HFF-Myc (cell line): Measurements from ENCODE around the gene MVD.

Source experiments
- DNase-seq: peaks from one replicate; pipeline ENCODE4 v3.0.0-alpha.2; 2011; ENCODE audit warnings: low read depth; ENCODE audit errors: extremely low read depth
- H3K4me3 ChIP-seq: replicated peaks from 2 replicates; pipeline ENCODE4 v1.5.1; 2011; ENCODE audit warnings: low read depth, mild to moderate bottlenecking, control low read depth, low read length
- CTCF ChIP-seq: IDR thresholded peaks from 2 replicates; pipeline ENCODE4 v1.5.1; 2012; ENCODE audit warnings: mild to moderate bottlenecking, low read depth, low read length, control low read depth; ENCODE audit errors: missing control alignments

The MVD gene

GRCh38 chr16:88662843-88663606, at the start of gene MVD:
Gene MVD, minus strand, starts transcription at chr16:88663091. Its CDS starts 11 bp downstream, at chr16:88663080.
- DNase-seq: peak; percentile 89
- peak within 1 kb of the TSS; percentile 83 for H3K4me3 ChIP-seq
- TF ChIP-seq CTCF: peak; percentile 5

- TF ChIP-seq CTCF: no peak
- no peak overlapping the region for H3K4me3 ChIP-seq
Measured at GRCh38 chr16:88712362-88712979, 49.6 kb upstream of the MVD start.

GRCh38 chr16:88711750-88712340, 49.0 kb upstream of the MVD start:
- no peak for DNase-seq
- no peak for TF ChIP-seq CTCF
- no peak overlapping the region for H3K4me3 ChIP-seq

More at GRCh38 chr16:88712362-88712979, 49.6 kb upstream of the MVD start:
- no peak for DNase-seq

- no peak overlapping the region for H3K4me3 ChIP-seq
- no peak for TF ChIP-seq CTCF
- no peak for DNase-seq
Measured at GRCh38 chr16:88710556-88710955, 47.7 kb upstream of the MVD start.

- H3K4me3 ChIP-seq: peak overlapping the region; percentile 98
- no peak for TF ChIP-seq CTCF
- no peak for DNase-seq
Measured at GRCh38 chr16:88706965-88707826, 44.3 kb upstream of the MVD start.

- peak within 1 kb of the TSS; percentile 98 for H3K4me3 ChIP-seq
- DNase-seq: peak; percentile 43
- TF ChIP-seq CTCF: no peak
Measured at GRCh38 chr16:88706229-88706964, 43.5 kb upstream of the MVD start, which contains the start of the genes CTU2 and RNF166. Gene CTU2, plus strand, starts transcription at chr16:88706503. Its CDS starts 28 bp downstream, at chr16:88706531. Gene RNF166, minus strand, starts transcription at chr16:88706408. Its CDS starts 83 bp downstream, at chr16:88706325.
